ENCODE results near the gene GALNT2.

Gene GALNT2

GRCh38 chr1:230065161-230065560 is 1.9 kb upstream of the GALNT2 start:
- DNase-seq (ENCODE audit: low read depth), result no peak
- no peak for TF ChIP-seq CTCF (IDR thresholded peaks at IDR 0.05; ENCODE audit: control insufficient read depth, insufficient read depth, low read depth, low read length, missing control alignments)
- no peak overlapping the region for H3K4me3 ChIP-seq (ENCODE audit: control insufficient read depth, low read depth, low read length)

- no peak for TF ChIP-seq CTCF (IDR thresholded peaks at IDR 0.05; ENCODE audit: control insufficient read depth, insufficient read depth, low read depth, low read length, missing control alignments)
- DNase-seq (ENCODE audit: low read depth), result no peak
- no peak overlapping the region for H3K4me3 ChIP-seq (ENCODE audit: control insufficient read depth, low read depth, low read length)
Observed at GRCh38 chr1:230065571-230065970, 1.5 kb upstream of the GALNT2 start.

GRCh38 chr1:230066031-230066430 is 1.0 kb upstream of the GALNT2 start:
- H3K4me3 ChIP-seq (ENCODE audit: control insufficient read depth, low read depth, low read length), result no peak overlapping the region
- TF ChIP-seq CTCF (IDR thresholded peaks at IDR 0.05; ENCODE audit: control insufficient read depth, insufficient read depth, low read depth, low read length, missing control alignments), result no peak
- no peak for DNase-seq (ENCODE audit: low read depth)

GRCh38 chr1:230067419-230067870 is 407 bp downstream of the GALNT2 start:
- no peak for DNase-seq (ENCODE audit: low read depth)
- peak overlapping the region; percentile 73 for H3K4me3 ChIP-seq (ENCODE audit: control insufficient read depth, low read depth, low read length)
- TF ChIP-seq CTCF (IDR thresholded peaks at IDR 0.05; ENCODE audit: control insufficient read depth, insufficient read depth, low read depth, low read length, missing control alignments), result no peak

GRCh38 chr1:230067871-230068620 is 1.0 kb downstream of the GALNT2 start:
- no peak for DNase-seq (ENCODE audit: low read depth)
- peak; percentile 13 for TF ChIP-seq CTCF (IDR thresholded peaks at IDR 0.05; ENCODE audit: control insufficient read depth, insufficient read depth, low read depth, low read length, missing control alignments)
- H3K4me3 ChIP-seq (ENCODE audit: control insufficient read depth, low read depth, low read length), result peak overlapping the region; percentile 73

GRCh38 chr1:230068621-230068873 is 1.5 kb downstream of the GALNT2 start:
- DNase-seq (ENCODE audit: low read depth), result no peak
- TF ChIP-seq CTCF (IDR thresholded peaks at IDR 0.05; ENCODE audit: control insufficient read depth, insufficient read depth, low read depth, low read length, missing control alignments), result no peak
- H3K4me3 ChIP-seq (ENCODE audit: control insufficient read depth, low read depth, low read length), result peak overlapping the region; percentile 73
